SK-N-DZ (cell line): ENCODE measurements around the gene PHKB. TPM values are rescaled to one million over a fixed set of nuclear protein-coding genes. Genes with fewer than 3 reads are reported as not detected.
"Not testable (repeated sequence)": the region's sequence is repeated elsewhere in the genome, so short reads cannot be mapped to it uniquely, and the experiment has no call there.

Experiments used
- DNase-seq: peaks from one replicate; pipeline ENCODE4 v3.0.0-alpha.2; 2015; ENCODE audit warnings: low spot score
- polyA plus RNA-seq, 2 experiments: library from polyadenylated mRNA; depleted of rRNA; stranded (reverse); fragments of >200 nt; gene quantifications; 2 replicates each; pipeline ENCODE4 v1.2.3, GENCODE V29; 2014

The PHKB gene
- polyA plus RNA-seq (2014; cell fraction: cytosol; rRNA removed) = 30.0 and 40.4 TPM in 2 replicates
- polyA plus RNA-seq (2014; cell fraction: nucleus; rRNA removed) = 34.0 and 44.3 TPM in 2 replicates

GRCh38 chr16:47460711-47461597 is at the start of gene PHKB, which contains the start of gene ITFG1:
Gene PHKB (plus strand): TSS chr16:47461331. CDS start chr16:47461351, 20 bp downstream.
Gene ITFG1 (minus strand): TSS chr16:47461063. CDS start chr16:47461045, 18 bp downstream.
- DNase-seq = peak; percentile 92

- DNase-seq = no peak
Observed at GRCh38 chr16:47413041-47413440, 48.1 kb upstream of the PHKB start.

DNA sequence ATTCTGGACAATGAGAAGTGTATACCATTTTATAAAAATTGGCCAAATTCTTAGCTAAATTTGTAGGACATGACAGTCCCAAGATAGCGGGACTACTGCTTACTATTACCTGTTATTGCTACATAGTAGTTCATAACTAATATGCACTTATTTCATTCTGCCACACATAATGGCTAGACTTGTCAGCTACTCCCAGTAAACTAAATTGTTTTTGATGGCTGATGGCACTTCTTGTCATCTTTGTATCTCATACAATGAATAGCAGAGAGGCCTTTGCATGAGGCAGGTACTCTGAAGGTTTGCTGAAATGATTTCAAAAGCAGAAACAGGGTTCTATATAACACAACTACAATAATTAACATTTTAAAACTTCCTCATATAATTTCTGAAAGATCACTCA is 44.3 kb upstream of the PHKB start:
- DNase-seq = no peak

DNA sequence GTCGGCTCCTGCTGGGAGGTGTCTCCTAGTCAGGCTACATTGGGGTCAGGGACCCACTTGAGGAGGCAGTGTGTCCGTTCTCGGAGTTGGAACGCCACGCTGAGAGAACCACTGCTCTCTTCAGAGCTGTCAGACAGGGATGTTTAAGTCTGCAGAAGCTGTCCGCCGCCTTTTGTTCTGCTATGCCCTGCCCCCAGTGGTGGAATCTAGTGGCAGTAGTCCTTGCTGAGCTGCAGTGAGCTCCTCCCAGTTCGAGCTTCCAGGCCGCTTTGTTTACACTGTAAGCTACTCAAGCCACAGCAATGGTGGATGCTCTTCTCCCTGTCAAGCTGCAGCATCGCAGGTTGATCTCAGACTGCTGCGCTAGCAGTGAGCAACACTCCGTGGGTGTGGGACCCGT is 36.3 kb upstream of the PHKB start:
- no peak for DNase-seq

DNA sequence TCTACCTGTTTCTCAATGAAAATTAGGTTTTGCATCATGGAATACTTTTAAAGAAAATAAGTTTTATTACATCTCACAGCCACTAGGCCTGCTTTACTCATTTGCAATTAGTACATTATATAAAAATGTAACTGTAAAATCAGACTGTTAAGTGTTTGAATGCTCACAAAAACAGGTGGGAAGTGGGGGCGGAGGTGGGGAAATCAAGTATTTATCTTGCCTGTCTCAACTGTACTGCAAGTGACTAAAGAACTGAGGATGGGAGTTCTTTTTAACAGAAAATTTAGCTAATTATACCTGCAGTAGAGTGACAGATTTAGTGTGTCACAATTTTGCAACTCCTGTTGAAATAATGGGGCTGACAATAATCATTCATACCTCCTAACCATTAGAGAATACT is 34.3 kb upstream of the PHKB start:
- no peak for DNase-seq

DNA sequence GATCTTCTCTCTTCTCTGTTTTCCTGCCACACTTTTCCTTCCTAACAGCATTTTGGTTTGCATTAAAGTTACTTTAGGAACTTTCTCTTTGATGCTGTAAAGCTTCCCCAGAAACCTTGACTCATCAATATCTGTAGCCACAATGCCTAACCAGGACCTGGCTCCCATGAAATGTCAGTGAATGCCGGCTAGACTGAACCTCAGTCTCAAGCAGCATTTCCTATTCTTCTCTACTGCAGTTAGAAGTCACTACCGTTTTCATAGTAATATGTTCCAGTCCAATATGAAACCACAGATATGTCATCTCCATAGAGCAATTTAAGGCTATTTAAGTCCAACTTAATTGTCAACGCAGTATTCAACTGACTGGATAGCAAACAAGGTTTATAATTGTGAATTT is 29.2 kb upstream of the PHKB start:
- no peak for DNase-seq

DNA sequence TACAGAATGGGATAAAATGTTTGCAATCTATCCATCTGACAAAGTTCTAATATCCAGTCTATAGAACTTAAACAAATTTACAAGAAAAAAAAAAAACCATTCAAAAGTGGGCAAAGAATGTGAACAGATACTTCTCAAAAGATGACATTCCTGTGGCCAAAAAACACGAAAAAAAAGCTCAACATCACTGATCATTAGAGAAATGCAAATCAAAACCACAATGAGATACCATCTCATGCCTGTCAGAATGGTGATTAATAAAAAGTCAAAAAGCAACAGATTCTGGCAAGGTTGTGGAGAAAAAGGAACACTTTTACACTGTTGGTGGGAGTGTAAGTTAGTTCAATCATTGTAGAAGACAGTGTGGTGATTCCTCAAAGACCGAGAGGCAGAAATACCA is 26.9 kb upstream of the PHKB start:
- DNase-seq = not testable (repeated sequence)

DNA sequence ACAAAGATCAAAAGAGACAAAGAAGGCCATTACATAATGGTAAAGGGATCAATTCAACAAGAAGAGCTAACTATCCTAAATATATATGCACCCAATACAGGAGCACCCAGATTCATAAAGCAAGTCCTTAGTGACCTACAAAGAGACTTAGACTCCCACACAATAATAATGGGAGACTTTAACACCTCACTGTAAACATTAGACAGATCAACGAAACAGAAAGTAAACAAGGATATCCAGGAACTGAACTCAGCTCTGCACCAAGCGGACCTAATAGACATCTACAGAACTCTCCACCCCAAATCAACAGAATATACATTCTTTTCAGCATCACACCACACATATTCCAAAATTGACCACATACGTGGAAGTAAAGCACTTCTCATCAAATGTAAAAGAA is 21.1 kb upstream of the PHKB start:
- DNase-seq = not testable (repeated sequence)

- DNase-seq = not testable (repeated sequence)
Observed at GRCh38 chr16:47442884-47443283, 18.2 kb upstream of the PHKB start.

- DNase-seq = no peak
Observed at GRCh38 chr16:47446431-47446830, 14.7 kb upstream of the PHKB start.

GRCh38 chr16:47448830-47449575 is 12.1 kb upstream of the PHKB start:
- DNase-seq = no peak

- DNase-seq = no peak
Observed at GRCh38 chr16:47449788-47450187, 11.3 kb upstream of the PHKB start.

GRCh38 chr16:47458331-47458730 is 2.8 kb upstream of the PHKB start:
- no peak for DNase-seq

DNA sequence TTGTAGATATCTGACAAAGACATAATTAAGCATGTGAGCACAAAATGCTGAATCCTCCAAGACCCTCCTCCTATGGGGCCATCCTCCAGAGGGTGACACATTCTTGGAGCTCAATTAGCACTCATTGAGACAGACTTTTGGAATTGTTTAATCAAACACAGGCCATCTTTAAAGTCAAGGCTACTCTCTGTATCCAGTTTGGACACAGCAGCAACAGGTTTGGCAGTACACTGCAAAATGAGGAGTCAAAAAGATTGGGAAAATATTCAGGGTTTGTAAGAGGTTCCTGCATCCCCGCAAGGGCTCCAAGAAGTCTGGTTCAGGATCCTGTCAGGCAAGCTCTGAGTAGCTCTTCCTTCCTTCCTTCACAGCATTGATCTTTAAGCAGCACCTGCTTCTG is 1.5 kb upstream of the PHKB start:
- no peak for DNase-seq

DNA sequence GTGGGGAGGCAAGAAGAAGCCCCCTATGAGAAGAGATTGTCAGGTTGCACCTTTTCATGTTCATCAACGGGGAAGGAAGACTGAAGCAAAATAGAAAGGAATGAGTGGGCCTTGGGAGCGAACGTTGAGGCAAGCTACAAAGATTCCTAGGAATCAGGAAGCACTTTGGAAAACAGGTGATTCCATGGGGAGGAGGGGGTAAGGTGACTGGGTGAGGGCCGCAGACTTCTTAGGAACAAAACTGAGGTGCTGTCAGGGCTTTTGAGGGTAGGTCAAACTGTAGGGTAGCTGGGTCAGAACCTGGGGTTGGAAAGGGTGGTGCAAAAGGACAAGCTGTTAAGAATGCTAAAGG is 796 bp upstream of the PHKB start:
- DNase-seq = no peak

- peak; percentile 14 for DNase-seq
Observed at GRCh38 chr16:47461598-47462266, 601 bp downstream of the PHKB start.

DNA sequence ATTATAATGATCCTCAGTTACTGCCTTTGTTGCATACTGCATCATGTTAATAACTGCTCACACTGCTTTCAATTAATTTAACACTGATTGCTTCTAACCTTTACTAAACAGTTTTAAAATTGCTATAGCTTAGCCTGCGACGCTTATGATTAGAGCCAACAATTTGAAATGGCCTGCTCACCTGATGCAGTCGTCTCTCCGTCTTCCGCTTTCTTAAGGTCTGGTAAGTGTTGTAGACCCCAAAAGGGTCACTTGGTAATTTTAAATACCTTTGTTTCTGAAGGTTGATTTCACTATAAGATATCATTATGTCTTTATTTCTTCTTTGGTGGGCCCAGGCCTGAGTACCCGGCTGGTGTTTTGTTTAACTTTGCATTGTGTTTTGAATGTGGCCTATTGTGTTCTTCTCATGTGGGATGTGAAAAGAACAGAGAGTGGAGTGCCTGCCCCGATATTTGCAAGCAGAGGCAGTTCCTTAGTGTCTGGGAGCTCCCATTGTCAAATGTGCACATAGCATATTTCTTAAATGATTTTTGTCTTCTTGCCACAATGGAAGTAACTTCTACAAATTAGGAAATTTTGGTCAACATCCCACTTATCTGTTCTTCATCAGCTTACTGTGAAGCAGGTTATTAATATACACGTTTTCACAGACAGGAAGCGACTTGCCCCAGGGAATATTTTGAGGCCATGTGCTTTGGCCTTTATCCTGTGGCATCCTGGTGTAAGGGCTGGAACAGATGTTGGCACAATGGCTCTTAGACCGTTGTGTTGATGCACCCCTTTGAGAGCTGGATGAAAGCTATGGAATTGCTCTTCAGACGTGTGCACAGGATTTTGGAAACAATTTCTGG is 2.9 kb downstream of the PHKB start:
- no peak for DNase-seq

DNA sequence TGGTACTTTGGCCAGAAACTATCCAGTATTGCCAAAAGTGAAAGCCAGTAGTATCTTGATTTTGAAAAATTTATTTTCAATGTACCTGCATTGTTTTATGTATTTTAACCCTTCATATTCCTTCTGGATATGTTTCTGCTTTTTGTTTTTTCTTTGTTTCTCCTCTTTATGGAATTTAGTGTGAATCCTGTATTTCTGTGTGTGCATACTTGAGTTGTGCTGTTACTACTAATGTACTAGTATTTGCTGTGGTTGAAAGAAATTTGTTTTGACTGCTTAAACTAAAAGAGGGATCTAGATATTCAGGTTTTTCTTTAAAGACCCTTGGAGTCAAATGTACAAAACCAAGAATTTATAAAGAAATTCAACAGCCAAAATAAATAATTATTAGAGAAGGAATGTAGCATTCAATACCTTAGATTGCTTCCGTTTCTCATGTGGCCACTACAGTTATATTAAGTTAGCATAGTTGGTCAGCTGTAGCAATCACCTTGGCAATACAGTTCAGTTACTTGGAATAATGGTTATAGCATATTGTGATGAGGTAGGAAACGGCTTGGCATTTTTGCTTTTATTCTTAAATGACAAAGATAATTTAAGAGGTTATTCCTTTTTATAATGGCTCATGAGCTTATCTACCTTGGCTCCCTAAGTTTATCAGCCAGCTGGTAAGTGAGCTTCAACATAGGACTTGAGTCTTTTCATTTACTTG is 4.9 kb downstream of the PHKB start:
- DNase-seq = no peak

DNA sequence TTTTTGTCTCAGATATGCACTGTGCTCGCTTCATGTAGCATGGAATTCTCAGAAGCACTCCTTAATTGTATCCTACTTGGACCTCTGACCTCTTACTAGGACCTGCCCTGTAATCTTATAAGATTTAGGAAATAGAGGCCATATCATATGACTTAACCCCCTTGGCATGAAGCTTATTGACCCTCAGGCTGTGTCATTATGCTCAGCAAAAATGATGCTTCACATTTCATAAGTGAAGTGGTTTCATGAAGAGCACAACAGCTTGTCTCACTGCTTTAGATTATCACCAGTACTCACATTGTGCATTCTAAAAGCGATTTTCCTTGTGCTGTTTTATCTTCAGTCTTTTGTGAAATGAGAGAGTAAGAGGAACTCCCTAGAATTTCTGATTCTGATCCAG is 6.4 kb downstream of the PHKB start:
- DNase-seq = no peak

- not testable (repeated sequence) for DNase-seq
Observed at GRCh38 chr16:47468070-47468689, 7.0 kb downstream of the PHKB start.
